Measurements from ENCODE around the gene SUSD1. TPM values are rescaled to one million over a fixed set of nuclear protein-coding genes. Genes with fewer than 3 reads are reported as not detected.

Gene SUSD1
- total and polyA plus RNA-seq, 9 of the 15 experiments (the other 6 are each of a cell fraction or from before 2014, with no cell fraction given): 10.9 to 44.4 (median 36.1) TPM

DNA sequence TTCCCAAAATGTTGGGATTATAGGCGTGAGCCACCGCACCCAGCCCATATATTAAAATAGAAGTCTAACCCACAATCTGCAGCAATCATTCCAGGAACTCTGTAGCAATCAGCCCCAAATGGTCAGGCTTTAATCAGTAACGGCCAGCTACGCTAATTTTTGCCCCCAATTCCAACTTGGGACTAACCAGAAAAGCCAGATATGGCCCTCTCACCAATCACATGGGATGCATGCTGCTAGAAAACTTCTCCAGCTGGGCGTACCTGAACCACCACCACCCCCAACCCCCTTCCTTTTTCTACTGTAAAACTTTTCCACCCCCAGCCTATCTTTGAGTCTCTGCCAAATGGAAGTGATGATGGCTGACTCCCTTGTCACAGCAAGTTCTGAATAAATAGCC, 4.1 kb downstream of the SUSD1 start (continued):
- TF ChIP-seq MTA3 (IDR thresholded peaks at IDR 0.05; ENCODE audit: borderline replicate concordance): 0 out of 2 replicates have a peak, but pooled peaks have one; percentile 16
- TF ChIP-seq ETV5 (CRISPR knock-in tag; IDR thresholded peaks at IDR 0.05; ENCODE audit: low read depth): peak; percentile 58; the same call in 1 of the 2 replicates
- 0 out of 4 replicates have a peak, but pooled peaks of 1 of the 2 experiments have one; percentile 24 for TF ChIP-seq MAZ (CRISPR knock-in tag; conservative IDR thresholded peaks at IDR 0.05 in 1 of 2, IDR thresholded peaks at IDR 0.05 in 1 of 2)
- TF ChIP-seq ZKSCAN1 (IDR thresholded peaks at IDR 0.05; ENCODE audit: low read depth, low read length): no peak
- no peak for TF ChIP-seq ZNF232 (CRISPR knock-in tag; IDR thresholded peaks at IDR 0.05)
- TF ChIP-seq, protein P1, sequence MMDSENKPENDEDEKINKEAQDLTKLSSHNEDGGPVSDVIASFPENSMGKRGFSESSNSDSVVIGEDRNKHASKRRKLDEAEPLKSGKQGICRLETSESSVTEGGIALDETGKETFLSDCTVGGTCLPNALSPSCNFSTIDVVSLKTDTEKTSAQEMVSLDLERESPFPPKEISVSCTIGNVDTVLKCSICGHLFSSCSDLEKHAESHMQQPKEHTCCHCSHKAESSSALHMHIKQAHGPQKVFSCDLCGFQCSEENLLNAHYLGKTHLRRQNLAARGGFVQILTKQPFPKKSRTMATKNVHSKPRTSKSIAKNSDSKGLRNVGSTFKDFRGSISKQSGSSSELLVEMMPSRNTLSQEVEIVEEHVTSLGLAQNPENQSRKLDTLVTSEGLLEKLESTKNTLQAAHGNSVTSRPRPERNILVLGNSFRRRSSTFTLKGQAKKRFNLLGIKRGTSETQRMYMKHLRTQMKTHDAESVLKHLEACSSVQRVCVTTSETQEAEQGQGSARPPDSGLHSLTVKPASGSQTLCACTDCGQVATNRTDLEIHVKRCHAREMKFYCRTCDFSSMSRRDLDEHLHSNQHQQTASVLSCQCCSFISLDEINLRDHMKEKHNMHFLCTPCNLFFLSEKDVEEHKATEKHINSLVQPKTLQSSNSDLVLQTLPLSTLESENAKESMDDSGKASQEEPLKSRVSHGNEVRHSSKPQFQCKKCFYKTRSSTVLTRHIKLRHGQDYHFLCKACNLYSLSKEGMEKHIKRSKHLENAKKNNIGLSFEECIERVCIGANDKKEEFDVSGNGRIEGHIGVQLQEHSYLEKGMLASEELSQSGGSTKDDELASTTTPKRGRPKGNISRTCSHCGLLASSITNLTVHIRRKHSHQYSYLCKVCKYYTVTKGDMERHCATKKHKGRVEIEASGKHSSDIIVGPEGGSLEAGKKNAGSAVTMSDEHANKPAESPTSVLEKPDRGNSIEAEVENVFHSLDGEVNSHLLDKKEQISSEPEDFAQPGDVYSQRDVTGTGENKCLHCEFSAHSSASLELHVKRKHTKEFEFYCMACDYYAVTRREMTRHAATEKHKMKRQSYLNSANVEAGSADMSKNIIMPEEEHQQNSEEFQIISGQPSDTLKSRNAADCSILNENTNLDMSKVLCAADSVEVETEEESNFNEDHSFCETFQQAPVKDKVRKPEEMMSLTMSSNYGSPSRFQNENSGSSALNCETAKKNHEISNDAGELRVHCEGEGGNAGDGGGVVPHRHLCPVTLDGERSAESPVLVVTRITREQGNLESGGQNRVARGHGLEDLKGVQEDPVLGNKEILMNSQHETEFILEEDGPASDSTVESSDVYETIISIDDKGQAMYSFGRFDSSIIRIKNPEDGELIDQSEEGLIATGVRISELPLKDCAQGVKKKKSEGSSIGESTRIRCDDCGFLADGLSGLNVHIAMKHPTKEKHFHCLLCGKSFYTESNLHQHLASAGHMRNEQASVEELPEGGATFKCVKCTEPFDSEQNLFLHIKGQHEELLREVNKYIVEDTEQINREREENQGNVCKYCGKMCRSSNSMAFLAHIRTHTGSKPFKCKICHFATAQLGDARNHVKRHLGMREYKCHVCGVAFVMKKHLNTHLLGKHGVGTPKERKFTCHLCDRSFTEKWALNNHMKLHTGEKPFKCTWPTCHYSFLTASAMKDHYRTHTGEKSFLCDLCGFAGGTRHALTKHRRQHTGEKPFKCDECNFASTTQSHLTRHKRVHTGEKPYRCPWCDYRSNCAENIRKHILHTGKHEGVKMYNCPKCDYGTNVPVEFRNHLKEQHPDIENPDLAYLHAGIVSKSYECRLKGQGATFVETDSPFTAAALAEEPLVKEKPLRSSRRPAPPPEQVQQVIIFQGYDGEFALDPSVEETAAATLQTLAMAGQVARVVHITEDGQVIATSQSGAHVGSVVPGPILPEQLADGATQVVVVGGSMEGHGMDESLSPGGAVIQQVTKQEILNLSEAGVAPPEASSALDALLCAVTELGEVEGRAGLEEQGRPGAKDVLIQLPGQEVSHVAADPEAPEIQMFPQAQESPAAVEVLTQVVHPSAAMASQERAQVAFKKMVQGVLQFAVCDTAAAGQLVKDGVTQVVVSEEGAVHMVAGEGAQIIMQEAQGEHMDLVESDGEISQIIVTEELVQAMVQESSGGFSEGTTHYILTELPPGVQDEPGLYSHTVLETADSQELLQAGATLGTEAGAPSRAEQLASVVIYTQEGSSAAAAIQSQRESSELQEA (IDR thresholded peaks at IDR 0.05; ENCODE audit: low read depth): peak; percentile 57; the same call in 1 of the 2 replicates
- TF ChIP-seq LEF1 (IDR thresholded peaks at IDR 0.05): 0 out of 2 replicates have a peak, but pooled peaks have one; percentile 33
- no peak for TF ChIP-seq BMI1 (IDR thresholded peaks at IDR 0.05; ENCODE audit: low read length)
- peak; percentile 43; the same call in 1 of the 2 replicates for TF ChIP-seq CEBPG (CRISPR knock-in tag; IDR thresholded peaks at IDR 0.05)
- peak in 1 of 2 experiments; percentile 50; a peak in 1 of 4 replicates for TF ChIP-seq CEBPG (tag; conservative IDR thresholded peaks at IDR 0.05 in 1 of 2, IDR thresholded peaks at IDR 0.05 in 1 of 2)
- TF ChIP-seq, protein P2, sequence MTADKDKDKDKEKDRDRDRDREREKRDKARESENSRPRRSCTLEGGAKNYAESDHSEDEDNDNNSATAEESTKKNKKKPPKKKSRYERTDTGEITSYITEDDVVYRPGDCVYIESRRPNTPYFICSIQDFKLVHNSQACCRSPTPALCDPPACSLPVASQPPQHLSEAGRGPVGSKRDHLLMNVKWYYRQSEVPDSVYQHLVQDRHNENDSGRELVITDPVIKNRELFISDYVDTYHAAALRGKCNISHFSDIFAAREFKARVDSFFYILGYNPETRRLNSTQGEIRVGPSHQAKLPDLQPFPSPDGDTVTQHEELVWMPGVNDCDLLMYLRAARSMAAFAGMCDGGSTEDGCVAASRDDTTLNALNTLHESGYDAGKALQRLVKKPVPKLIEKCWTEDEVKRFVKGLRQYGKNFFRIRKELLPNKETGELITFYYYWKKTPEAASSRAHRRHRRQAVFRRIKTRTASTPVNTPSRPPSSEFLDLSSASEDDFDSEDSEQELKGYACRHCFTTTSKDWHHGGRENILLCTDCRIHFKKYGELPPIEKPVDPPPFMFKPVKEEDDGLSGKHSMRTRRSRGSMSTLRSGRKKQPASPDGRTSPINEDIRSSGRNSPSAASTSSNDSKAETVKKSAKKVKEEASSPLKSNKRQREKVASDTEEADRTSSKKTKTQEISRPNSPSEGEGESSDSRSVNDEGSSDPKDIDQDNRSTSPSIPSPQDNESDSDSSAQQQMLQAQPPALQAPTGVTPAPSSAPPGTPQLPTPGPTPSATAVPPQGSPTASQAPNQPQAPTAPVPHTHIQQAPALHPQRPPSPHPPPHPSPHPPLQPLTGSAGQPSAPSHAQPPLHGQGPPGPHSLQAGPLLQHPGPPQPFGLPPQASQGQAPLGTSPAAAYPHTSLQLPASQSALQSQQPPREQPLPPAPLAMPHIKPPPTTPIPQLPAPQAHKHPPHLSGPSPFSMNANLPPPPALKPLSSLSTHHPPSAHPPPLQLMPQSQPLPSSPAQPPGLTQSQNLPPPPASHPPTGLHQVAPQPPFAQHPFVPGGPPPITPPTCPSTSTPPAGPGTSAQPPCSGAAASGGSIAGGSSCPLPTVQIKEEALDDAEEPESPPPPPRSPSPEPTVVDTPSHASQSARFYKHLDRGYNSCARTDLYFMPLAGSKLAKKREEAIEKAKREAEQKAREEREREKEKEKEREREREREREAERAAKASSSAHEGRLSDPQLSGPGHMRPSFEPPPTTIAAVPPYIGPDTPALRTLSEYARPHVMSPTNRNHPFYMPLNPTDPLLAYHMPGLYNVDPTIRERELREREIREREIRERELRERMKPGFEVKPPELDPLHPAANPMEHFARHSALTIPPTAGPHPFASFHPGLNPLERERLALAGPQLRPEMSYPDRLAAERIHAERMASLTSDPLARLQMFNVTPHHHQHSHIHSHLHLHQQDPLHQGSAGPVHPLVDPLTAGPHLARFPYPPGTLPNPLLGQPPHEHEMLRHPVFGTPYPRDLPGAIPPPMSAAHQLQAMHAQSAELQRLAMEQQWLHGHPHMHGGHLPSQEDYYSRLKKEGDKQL (CRISPR knock-in tag; IDR thresholded peaks at IDR 0.05; ENCODE audit: borderline replicate concordance): no peak
- TF ChIP-seq L3MBTL2 (IDR thresholded peaks at IDR 0.05): peak; percentile 43; the same call in 1 of the 2 replicates
- no peak for TF ChIP-seq PPARD (CRISPR knock-in tag; IDR thresholded peaks at IDR 0.05)
- TF ChIP-seq SMAD4 (CRISPR knock-in tag; conservative IDR thresholded peaks at IDR 0.05): peak; percentile 73
- TF ChIP-seq, protein P3, sequence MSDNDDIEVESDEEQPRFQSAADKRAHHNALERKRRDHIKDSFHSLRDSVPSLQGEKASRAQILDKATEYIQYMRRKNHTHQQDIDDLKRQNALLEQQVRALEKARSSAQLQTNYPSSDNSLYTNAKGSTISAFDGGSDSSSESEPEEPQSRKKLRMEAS (CRISPR knock-in tag; IDR thresholded peaks at IDR 0.05): peak; percentile 59

Measured in K562 (cell line).